ENCODE results near the gene ETV1. TPM values are rescaled to one million over a fixed set of nuclear protein-coding genes. Genes with fewer than 3 reads are reported as not detected.
A peak's percentile ranks its signal among the peaks of the same experiment; 100 is the strongest.
"Not testable (repeated sequence)": the region's sequence is repeated elsewhere in the genome, so short reads cannot be mapped to it uniquely, and the experiment has no call there.

ETV1 gene
- total RNA-seq, 1 experiment from 2014 or later = 45.9 TPM

DNA sequence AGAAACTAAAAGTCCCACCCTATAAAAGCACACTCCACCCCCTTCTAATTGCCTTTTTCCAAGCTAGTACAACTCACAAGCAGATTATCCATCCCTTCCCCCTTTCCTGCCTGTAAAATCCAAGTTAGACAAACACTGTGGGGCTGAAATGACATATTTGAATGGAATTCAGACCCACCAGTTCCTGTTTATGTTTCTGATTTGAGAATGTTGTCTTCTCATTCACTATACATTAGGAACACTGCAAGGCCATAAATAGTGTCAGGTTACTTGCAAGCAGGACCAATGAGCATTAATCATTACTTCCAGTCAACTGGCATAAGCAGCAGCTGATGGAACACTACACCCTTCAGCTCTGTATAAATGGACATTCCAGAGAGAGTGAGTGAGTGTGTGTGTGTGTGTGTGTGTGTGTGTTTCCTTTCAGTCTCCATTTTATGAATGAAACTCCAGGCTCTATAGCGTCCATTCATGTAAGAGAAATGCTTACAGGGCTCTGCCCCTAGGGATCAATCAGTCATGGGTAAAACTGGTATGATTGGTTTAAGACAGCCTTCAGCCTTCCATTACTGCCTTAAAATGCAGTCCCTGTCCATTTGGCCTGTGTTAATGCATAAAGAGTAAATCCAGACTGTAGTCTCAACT, 69.3 kb downstream of the ETV1 start:
- peak overlapping the region; percentile 47 for H3K4me3 Mint-ChIP-seq (ENCODE audit: low read depth, unreplicated experiment)
- H3K36me3 Mint-ChIP-seq (ENCODE audit: insufficient read depth, unreplicated experiment) = peaks cover 9% of the 10 kb centered on the region
- intact Hi-C loops (cut with micrococcal nuclease; ENCODE audit: unreplicated experiment) = loop anchor here (1.0 to 5.0 kb wide), 4 partner anchors 61 to 393 kb away; no protein-coding TSS in a partner anchor
- H3K4me1 Mint-ChIP-seq (ENCODE audit: low read depth, unreplicated experiment) = peaks cover 18% of the 10 kb centered on the region
- H3K9me3 Mint-ChIP-seq (ENCODE audit: low read depth, unreplicated experiment) = no peaks in the 10 kb centered on the region
- BruUV-seq (replicated peaks) = no TSS peak
- CTCF ChIA-PET = interaction anchor here (0.7 to 1.2 kb wide), 4 partner anchors 11 to 70 kb away, joined by 3 to 9 read pairs (median 4); partner anchors contain the start of gene ETV1
- peak overlapping the region; percentile 94 for H3K27ac Mint-ChIP-seq (ENCODE audit: unreplicated experiment)
- DNase-seq = peak; percentile 89
- TF ChIP-seq, protein P1, sequence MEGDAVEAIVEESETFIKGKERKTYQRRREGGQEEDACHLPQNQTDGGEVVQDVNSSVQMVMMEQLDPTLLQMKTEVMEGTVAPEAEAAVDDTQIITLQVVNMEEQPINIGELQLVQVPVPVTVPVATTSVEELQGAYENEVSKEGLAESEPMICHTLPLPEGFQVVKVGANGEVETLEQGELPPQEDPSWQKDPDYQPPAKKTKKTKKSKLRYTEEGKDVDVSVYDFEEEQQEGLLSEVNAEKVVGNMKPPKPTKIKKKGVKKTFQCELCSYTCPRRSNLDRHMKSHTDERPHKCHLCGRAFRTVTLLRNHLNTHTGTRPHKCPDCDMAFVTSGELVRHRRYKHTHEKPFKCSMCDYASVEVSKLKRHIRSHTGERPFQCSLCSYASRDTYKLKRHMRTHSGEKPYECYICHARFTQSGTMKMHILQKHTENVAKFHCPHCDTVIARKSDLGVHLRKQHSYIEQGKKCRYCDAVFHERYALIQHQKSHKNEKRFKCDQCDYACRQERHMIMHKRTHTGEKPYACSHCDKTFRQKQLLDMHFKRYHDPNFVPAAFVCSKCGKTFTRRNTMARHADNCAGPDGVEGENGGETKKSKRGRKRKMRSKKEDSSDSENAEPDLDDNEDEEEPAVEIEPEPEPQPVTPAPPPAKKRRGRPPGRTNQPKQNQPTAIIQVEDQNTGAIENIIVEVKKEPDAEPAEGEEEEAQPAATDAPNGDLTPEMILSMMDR (IDR thresholded peaks at IDR 0.05; ENCODE audit: unreplicated experiment) = no peak
- H3K27me3 Mint-ChIP-seq (ENCODE audit: unreplicated experiment) = no peaks in the 10 kb centered on the region

DNA sequence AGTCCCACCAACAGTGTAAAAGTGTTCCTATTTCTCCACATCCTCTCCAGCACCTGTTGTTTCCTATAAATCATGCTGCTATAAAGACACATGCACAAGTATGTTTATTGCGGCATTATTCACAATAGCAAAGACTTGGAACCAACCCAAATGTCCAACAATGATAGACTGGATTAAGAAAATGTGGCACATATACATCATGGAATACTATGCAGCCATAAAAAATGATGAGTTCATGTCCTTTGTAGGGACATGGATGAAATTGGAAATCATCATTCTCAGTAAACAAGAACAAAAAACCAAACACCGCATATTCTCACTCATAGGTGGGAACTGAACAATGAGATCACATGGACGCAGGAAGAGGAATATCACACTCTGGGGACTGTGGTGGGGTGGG, 71.1 kb downstream of the ETV1 start:
- BruUV-seq (replicated peaks) = not testable (repeated sequence)
- peak overlapping the region; percentile 94 for H3K27ac Mint-ChIP-seq (ENCODE audit: unreplicated experiment)

DNA sequence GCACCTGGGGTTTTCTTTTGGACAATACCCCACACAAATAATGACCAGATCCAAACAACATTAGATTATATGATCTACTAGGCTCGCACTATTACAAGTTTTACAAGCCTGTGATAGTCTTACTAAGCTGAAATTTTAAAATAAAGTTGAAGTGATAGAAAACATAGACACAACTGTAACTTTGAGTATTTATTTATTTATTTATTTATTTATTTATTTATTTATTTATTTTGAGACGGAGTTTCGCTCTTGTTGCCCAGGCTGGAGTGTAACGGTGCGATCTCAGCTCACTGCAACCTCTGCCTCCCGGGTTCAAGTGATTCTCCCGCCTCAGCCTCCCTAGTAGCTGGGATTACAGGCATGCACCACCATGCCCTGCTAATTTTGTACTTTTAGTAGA, 72.4 kb downstream of the ETV1 start:
- H3K9me3 Mint-ChIP-seq (ENCODE audit: low read depth, unreplicated experiment); H3K4me3 Mint-ChIP-seq (ENCODE audit: low read depth, unreplicated experiment); H3K36me3 Mint-ChIP-seq (ENCODE audit: insufficient read depth, unreplicated experiment); BruUV-seq (replicated peaks); H3K27ac Mint-ChIP-seq (ENCODE audit: unreplicated experiment); DNase-seq; H3K27me3 Mint-ChIP-seq (ENCODE audit: unreplicated experiment); intact Hi-C loops (cut with micrococcal nuclease; ENCODE audit: unreplicated experiment): not testable (repeated sequence)
- CTCF ChIA-PET = interaction anchor here (0.6 to 1.0 kb wide), 2 partner anchors 21 to 783 kb away, joined by 3 read pairs; no protein-coding TSS in a partner anchor
- peaks cover 18% of the 10 kb centered on the region for H3K4me1 Mint-ChIP-seq (ENCODE audit: low read depth, unreplicated experiment)

More for the DNA sequence above, 71.1 kb downstream of the ETV1 start:
- CTCF ChIA-PET; H3K4me3 Mint-ChIP-seq (ENCODE audit: low read depth, unreplicated experiment); H3K36me3 Mint-ChIP-seq (ENCODE audit: insufficient read depth, unreplicated experiment); H3K9me3 Mint-ChIP-seq (ENCODE audit: low read depth, unreplicated experiment); intact Hi-C loops (cut with micrococcal nuclease; ENCODE audit: unreplicated experiment); DNase-seq; H3K27me3 Mint-ChIP-seq (ENCODE audit: unreplicated experiment): not testable (repeated sequence)
- H3K4me1 Mint-ChIP-seq (ENCODE audit: low read depth, unreplicated experiment) = peaks cover 18% of the 10 kb centered on the region

DNA sequence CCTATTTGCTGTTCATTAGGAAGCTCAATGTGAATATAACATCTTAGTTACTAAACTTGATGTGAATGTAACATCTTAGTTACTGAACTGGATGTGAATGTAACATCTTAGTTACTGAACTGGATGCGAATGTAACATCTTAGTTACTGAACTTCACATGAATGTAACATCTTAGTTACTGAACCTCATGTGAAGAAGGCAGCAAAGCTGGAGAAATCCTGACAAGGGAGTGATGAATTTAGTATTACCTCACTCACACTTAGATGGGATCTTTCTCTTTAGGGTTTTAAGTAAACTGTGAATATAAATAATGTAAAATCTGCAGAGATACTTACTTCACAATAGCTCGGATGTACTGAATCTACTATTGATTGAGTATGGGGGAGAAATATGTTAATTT, 73.6 kb downstream of the ETV1 start:
- DNase-seq = no peak
- Mint-ChIP-seq H3K4me1 (ENCODE audit: low read depth, unreplicated experiment) (peaks cover 17% of the 10 kb centered on the region), H3K36me3 (ENCODE audit: insufficient read depth, unreplicated experiment) (peaks cover 9% of the 10 kb centered on the region), H3K4me3 (ENCODE audit: low read depth, unreplicated experiment) (no peak overlapping the region), H3K27me3 (ENCODE audit: unreplicated experiment) (no peaks in the 10 kb centered on the region), H3K27ac (ENCODE audit: unreplicated experiment) (no peak overlapping the region), H3K9me3 (ENCODE audit: low read depth, unreplicated experiment) (no peaks in the 10 kb centered on the region)
- CTCF ChIA-PET = interaction anchor here (1.0 kb wide), 1 partner anchor 22 kb away, joined by 3 read pairs; no protein-coding TSS in a partner anchor
- intact Hi-C loops (cut with micrococcal nuclease; ENCODE audit: unreplicated experiment) = no loop called here
- BruUV-seq (replicated peaks) = no TSS peak
- TF ChIP-seq, protein P1 (IDR thresholded peaks at IDR 0.05; ENCODE audit: unreplicated experiment) = no peak

GRCh38 chr7:13912715-13913278, 76.7 kb downstream of the ETV1 start:
- Mint-ChIP-seq H3K27me3 (ENCODE audit: unreplicated experiment) (no peaks in the 10 kb centered on the region), H3K27ac (ENCODE audit: unreplicated experiment) (no peak overlapping the region), H3K4me3 (ENCODE audit: low read depth, unreplicated experiment) (no peak overlapping the region), H3K36me3 (ENCODE audit: insufficient read depth, unreplicated experiment) (no peaks in the 10 kb centered on the region), H3K9me3 (ENCODE audit: low read depth, unreplicated experiment) (no peaks in the 10 kb centered on the region), H3K4me1 (ENCODE audit: low read depth, unreplicated experiment) (peaks cover 15% of the 10 kb centered on the region)
- BruUV-seq (replicated peaks) = no TSS peak
- CTCF ChIA-PET = interaction anchor here (0.5 kb wide), 1 partner anchor 618 kb away, joined by 3 read pairs; no protein-coding TSS in a partner anchor
- TF ChIP-seq, protein P1 (IDR thresholded peaks at IDR 0.05; ENCODE audit: unreplicated experiment) = no peak
- intact Hi-C loops (cut with micrococcal nuclease; ENCODE audit: unreplicated experiment) = no loop called here
- no peak for DNase-seq

Measured in Calu3 (cell line).